B cell (primary cell): Measurements from ENCODE around the gene ERC2. TPM values are rescaled to one million over a fixed set of nuclear protein-coding genes. Genes with fewer than 3 reads are reported as not detected.

Source experiments
- ATAC-seq: fragments of 200-7000 bp; cut with Tn5 transposase; one replicate; pipeline ENCODE4 v1.10.0; 2021; ENCODE audit warnings: low read depth, mild to moderate bottlenecking, moderate number of reproducible peaks, moderate library complexity
- CTCF ChIA-PET: fragments of 350-600 bp; sonication (Branson Sonifier 250); formaldehyde crosslinking; loops from one replicate; lab custom pipeline; 2021; ENCODE audit warnings: antibody characterized with exemption, inconsistent platforms; lab: Charles Lee
- POLR2A ChIA-PET: fragments of 350-600 bp; sonication (Branson Sonifier 250); formaldehyde crosslinking; loops from one replicate; lab custom pipeline; 2021; ENCODE audit warnings: antibody characterized with exemption; lab: Charles Lee
- DNase-seq: peaks from one replicate; pipeline ENCODE4 v3.0.0; 2013
- H2AFZ ChIP-seq: 2 replicates; pipeline ENCODE4 v1.6.1; 2012; ENCODE audit warnings: mild to moderate bottlenecking, low read depth, low read length; ENCODE audit not compliant: insufficient read depth, poor library complexity, severe bottlenecking
- H3K27ac ChIP-seq, 2 donors: 1 replicate in 1 of 2; 2 replicates in 1 of 2; pipeline ENCODE4 v1.5.1; 2012 to 2013; ENCODE audit warnings: low read length in 2 of 2, mild to moderate bottlenecking in 2 of 2, moderate library complexity in 1 of 2
- H3K27me3 ChIP-seq, 4 experiments: fragments of 200-600 bp in 1 of 4; sonication (generic) in 1 of 4; replicated peaks in 1 of 4; 1 replicate in 2 of 4; 2 replicates in 2 of 4; pipeline versions ENCODE4 v1.6.1 to v1.7.0; 2013 to 2016; ENCODE audit warnings: low read length in 3 of 4, mild to moderate bottlenecking in 2 of 4, mixed read lengths in 1 of 4, moderate library complexity in 1 of 4; ENCODE audit not compliant: insufficient read depth in 4 of 4, control insufficient read depth in 3 of 4; ENCODE audit errors: control extremely low read depth in 1 of 4
- H3K36me3 ChIP-seq, 2 experiments: replicated peaks in 1 of 2; 1 replicate in 1 of 2; 2 replicates in 1 of 2; pipeline versions ENCODE4 v1.6.1 to v1.7.1; 2013; ENCODE audit warnings: low read length in 1 of 2; ENCODE audit not compliant: insufficient read depth in 2 of 2, control insufficient read depth in 1 of 2; ENCODE audit errors: control extremely low read depth in 1 of 2, extremely low read depth in 1 of 2
- H3K4me1 ChIP-seq, 2 donors: fragments of 200-600 bp in 1 of 2; sonication (generic) in 1 of 2; 1 replicate in 1 of 2; 2 replicates in 1 of 2; pipeline versions ENCODE4 v1.5.1 to v1.6.1; 2013 to 2017; ENCODE audit warnings: low read length in 2 of 2; ENCODE audit not compliant: control insufficient read depth in 2 of 2, insufficient read depth in 2 of 2
- H3K4me2 ChIP-seq: replicated peaks from 2 replicates; pipeline ENCODE3; 2012; ENCODE audit warnings: mild to moderate bottlenecking, low read depth, low read length; ENCODE audit not compliant: poor library complexity, severe bottlenecking
- H3K4me3 ChIP-seq, 5 experiments: fragments of 200-600 bp in 1 of 5; sonication (generic) in 1 of 5; 1 replicate in 3 of 5; 2 replicates in 2 of 5; pipeline versions ENCODE4 v1.5.1 to v1.7.0; 2011 to 2016; ENCODE audit warnings: low read length in 4 of 5, mild to moderate bottlenecking in 4 of 5, low read depth in 2 of 5, control low read depth in 1 of 5, moderate library complexity in 1 of 5; ENCODE audit not compliant: insufficient read depth in 1 of 5; ENCODE audit errors: control extremely low read depth in 1 of 5, extremely low read depth in 1 of 5
- H3K79me2 ChIP-seq: fragments of 200-600 bp; sonication (generic); one replicate; pipeline ENCODE4 v1.6.0; 2016; ENCODE audit warnings: low read length; ENCODE audit not compliant: control insufficient read depth, insufficient read depth
- H3K9ac ChIP-seq: fragments of 200-600 bp; sonication (generic); 2 replicates; pipeline ENCODE4 v1.6.1; 2017; ENCODE audit warnings: mild to moderate bottlenecking, low read length, moderate library complexity
- H3K9me3 ChIP-seq, 3 donors: one replicate each; pipeline versions ENCODE4 v1.6.1 to v1.7.1; 2013; ENCODE audit warnings: low read length in 2 of 3; ENCODE audit not compliant: control insufficient read depth in 2 of 3, insufficient read depth in 1 of 3; ENCODE audit errors: control extremely low read depth in 1 of 3
- H4K20me1 ChIP-seq: 2 replicates; pipeline ENCODE4 v1.6.0; 2012; ENCODE audit warnings: mild to moderate bottlenecking, low read length; ENCODE audit not compliant: insufficient read depth, control insufficient read depth, poor library complexity, severe bottlenecking
- H3K27ac Mint-ChIP-seq: one replicate; pipeline ENCODE4 v1.8.0; 2021; ENCODE audit warnings: mixed read lengths
- H3K27me3 Mint-ChIP-seq: one replicate; pipeline ENCODE4 v1.8.0; 2021; ENCODE audit warnings: mixed read lengths
- H3K4me1 Mint-ChIP-seq: one replicate; pipeline ENCODE4 v1.8.0; 2021; ENCODE audit warnings: mixed read lengths
- H3K4me3 Mint-ChIP-seq: one replicate; pipeline ENCODE4 v1.8.0; 2021; ENCODE audit warnings: mixed read lengths
- H3K9me3 Mint-ChIP-seq: one replicate; pipeline ENCODE4 v1.8.0; 2022; ENCODE audit warnings: mixed read lengths; ENCODE audit not compliant: insufficient read depth
- CTCF ChIP-seq: fragments of 200-600 bp; IDR thresholded peaks from one replicate; pipeline ENCODE4 v1.8.0; 2022; ENCODE audit warnings: antibody characterized with exemption, mild to moderate bottlenecking
- EZH2 ChIP-seq: IDR thresholded peaks from 2 replicates; pipeline ENCODE4 v1.6.1; 2012; ENCODE audit warnings: borderline replicate concordance, low read depth, mild to moderate bottlenecking, moderate library complexity, low read length; ENCODE audit not compliant: insufficient read depth, poor library complexity, severe bottlenecking
- WGBS: methylation state at CpG from one replicate; pipeline ENCODE4 v1.1.5; 2013; ENCODE audit warnings: missing lambda C conversion rate; ENCODE audit not compliant: insufficient coverage; 5-methylcytosine and 5-hydroxymethylcytosine counted together
- intact Hi-C: fragments of 100-400 bp; cut with micrococcal nuclease; formaldehyde crosslinking; loops from one replicate; pipeline ENCODE4 v1.10.0; 2022
- polyA plus RNA-seq: library from polyadenylated mRNA; depleted of rRNA; stranded (reverse); fragments of >200 nt; gene quantifications from 2 replicates; pipeline ENCODE4 v1.2.3, GENCODE V29; 2012
- total RNA-seq, 2 donors: library from RNA; stranded (reverse); fragments of 120-200 nt in 1 of 2; gene quantifications; 1 replicate in 1 of 2; 2 replicates in 1 of 2; pipeline versions ENCODE4 v1.2.3 to v1.2.4, GENCODE V29; 2013 to 2022

Gene ERC2
- total and polyA plus RNA-seq, 2 donors (not counting 1 experiment from before 2014, with no cell fraction given): not detected

GRCh38 chr3:55682461-55682860, 785.8 kb downstream of the ERC2 start:
- H3K36me3 ChIP-seq: no peaks in the 10 kb centered on the region
- no peak for DNase-seq
- no peak overlapping the region for H3K4me2 ChIP-seq
- no peak overlapping the region for H3K27ac Mint-ChIP-seq
- no peak overlapping the region for H2AFZ ChIP-seq
- H3K9me3 Mint-ChIP-seq: no peaks in the 10 kb centered on the region
- no peak overlapping the region for H3K9ac ChIP-seq
- H3K4me1 ChIP-seq: no peaks in the 10 kb centered on the region
- H3K4me3 ChIP-seq: no peak overlapping the region
- no peak for TF ChIP-seq CTCF
- TF ChIP-seq EZH2: no peak
- H4K20me1 ChIP-seq: no peaks in the 10 kb centered on the region
- ChIA-PET POLR2A (no interaction called here), CTCF (no interaction called here)
- no peak overlapping the region for H3K4me3 Mint-ChIP-seq
- 91% methylated on average over 3 of the region's 3 CpGs for WGBS
- no peaks in the 10 kb centered on the region for H3K79me2 ChIP-seq
- no peak for ATAC-seq
- intact Hi-C loops: no loop called here
- no peaks in the 10 kb centered on the region for H3K27me3 Mint-ChIP-seq
- no peaks in the 10 kb centered on the region for H3K9me3 ChIP-seq
- H3K27ac ChIP-seq: no peak overlapping the region
- no peaks in the 10 kb centered on the region for H3K4me1 Mint-ChIP-seq
- H3K27me3 ChIP-seq: no peaks in the 10 kb centered on the region

GRCh38 chr3:55678546-55679216, 789.6 kb downstream of the ERC2 start:
- intact Hi-C loops: no loop called here
- Histone ChIP-seq H3K4me3 (no peak overlapping the region), H3K36me3 (no peaks in the 10 kb centered on the region), H3K79me2 (no peaks in the 10 kb centered on the region), H3K9me3 (no peaks in the 10 kb centered on the region), H4K20me1 (no peaks in the 10 kb centered on the region), H3K4me2 (no peak overlapping the region), H3K27me3 (no peaks in the 10 kb centered on the region), H3K4me1 (no peaks in the 10 kb centered on the region), H2AFZ (no peak overlapping the region), H3K9ac (no peak overlapping the region), H3K27ac (no peak overlapping the region)
- Mint-ChIP-seq H3K27me3 (no peaks in the 10 kb centered on the region), H3K4me1 (peaks cover 1% of the 10 kb centered on the region), H3K9me3 (no peaks in the 10 kb centered on the region), H3K27ac (no peak overlapping the region), H3K4me3 (no peak overlapping the region)
- ChIA-PET POLR2A (no interaction called here), CTCF (no interaction called here)
- TF ChIP-seq EZH2 (no peak), CTCF (no peak)
- DNase-seq (no peak), ATAC-seq (no peak)
- WGBS: 91% methylated on average over 5 of the region's 5 CpGs
